Kidney (tissue), 14 donors: ENCODE results near the gene GPSM1. TPM values are rescaled to one million over a fixed set of nuclear protein-coding genes. Genes with fewer than 3 reads are reported as not detected.

ENCODE experiments used
- DNase-seq, 5 donors: peaks; one replicate each; pipeline ENCODE4 v3.0.0-alpha.2; 2013 to 2020
- FAIRE-seq: peaks from 2 replicates; lab custom pipeline; 2012; peaks lifted over from hg19 to GRCh38; lab: Jason Lieb, UNC
- H3K27ac ChIP-seq, 2 donors: one replicate each; pipeline ENCODE4 v1.7.0; 2013; ENCODE audit warnings: low read depth in 2 of 2, low read length in 2 of 2, inconsistent platforms in 1 of 2
- H3K27me3 ChIP-seq: one replicate; pipeline ENCODE4 v1.7.1; 2013; ENCODE audit warnings: low read length, inconsistent platforms; ENCODE audit not compliant: control insufficient read depth, insufficient read depth
- H3K36me3 ChIP-seq, 3 donors: one replicate each; pipeline versions ENCODE4 v1.7.0 to v1.7.1; 2013; ENCODE audit warnings: low read length in 3 of 3, control low read depth in 1 of 3, inconsistent platforms in 1 of 3; ENCODE audit not compliant: insufficient read depth in 3 of 3, control insufficient read depth in 2 of 3
- H3K4me1 ChIP-seq, 3 donors: one replicate each; pipeline versions ENCODE4 v1.7.0 to v1.7.1; 2013; ENCODE audit warnings: low read length in 3 of 3, inconsistent platforms in 1 of 3, low read depth in 1 of 3; ENCODE audit not compliant: control insufficient read depth in 2 of 3, insufficient read depth in 2 of 3
- H3K4me3 ChIP-seq, 3 donors: one replicate each; pipeline versions ENCODE4 v1.7.0 to v1.8.1; 2013; ENCODE audit warnings: low read length in 3 of 3, control low read depth in 1 of 3, inconsistent platforms in 1 of 3
- H3K9ac ChIP-seq, 3 donors: one replicate each; pipeline versions ENCODE4 v1.7.0 to v1.7.1; 2013; ENCODE audit warnings: low read length in 3 of 3, control low read depth in 1 of 3, inconsistent platforms in 1 of 3
- H3K9me3 ChIP-seq, 3 donors: one replicate each; pipeline versions ENCODE4 v1.7.0 to v1.7.1; 2013; ENCODE audit warnings: low read length in 3 of 3, control low read depth in 1 of 3, inconsistent platforms in 1 of 3; ENCODE audit not compliant: control insufficient read depth in 2 of 3, insufficient read depth in 1 of 3
- CTCF ChIP-seq: IDR thresholded peaks from 3 replicates; pipeline ENCODE4 v1.5.1; 2012; ENCODE audit warnings: mild to moderate bottlenecking, moderate library complexity, borderline replicate concordance; ENCODE audit not compliant: insufficient read depth; ENCODE audit errors: extremely low read depth
- intact Hi-C: fragments of 100-400 bp; cut with DNase I; formaldehyde crosslinking; loops from one replicate; pipeline ENCODE4 v1.11.1; 2022
- polyA plus RNA-seq: library from polyadenylated mRNA; stranded (reverse); fragments of 350-450 nt; fragmentation: Illumina TruSeq; extraction: RNeasy Lipid Tissue Mini Kit (QIAGEN cat#74804); gene quantifications from one replicate; pipeline ENCODE4 v1.2.3, GENCODE V29; 2014; ENCODE audit warnings: low read depth, low replicate concordance; ENCODE audit not compliant: insufficient read depth
- total RNA-seq: library from RNA; stranded (reverse); fragmentation: NEBNext Ultra II Directional; extraction: Animal tissue kit (Norgen Biotek cat#: 25700); gene quantifications from one replicate; pipeline ENCODE4 v1.2.1, GENCODE V29; 2021
- donor health status: control.
- donor health status: control.
- donor health status: control.
- donor health status: control.
- donor health status: control.
- donor health status: DM: yes; HTN: yes; CAD: no.
- donor health status: Normal renal cell carcinoma (clear cell type).

GPSM1 gene
- total and polyA plus RNA-seq, 2 donors from 2014 or later = 11.6 to 11.9 TPM

DNA sequence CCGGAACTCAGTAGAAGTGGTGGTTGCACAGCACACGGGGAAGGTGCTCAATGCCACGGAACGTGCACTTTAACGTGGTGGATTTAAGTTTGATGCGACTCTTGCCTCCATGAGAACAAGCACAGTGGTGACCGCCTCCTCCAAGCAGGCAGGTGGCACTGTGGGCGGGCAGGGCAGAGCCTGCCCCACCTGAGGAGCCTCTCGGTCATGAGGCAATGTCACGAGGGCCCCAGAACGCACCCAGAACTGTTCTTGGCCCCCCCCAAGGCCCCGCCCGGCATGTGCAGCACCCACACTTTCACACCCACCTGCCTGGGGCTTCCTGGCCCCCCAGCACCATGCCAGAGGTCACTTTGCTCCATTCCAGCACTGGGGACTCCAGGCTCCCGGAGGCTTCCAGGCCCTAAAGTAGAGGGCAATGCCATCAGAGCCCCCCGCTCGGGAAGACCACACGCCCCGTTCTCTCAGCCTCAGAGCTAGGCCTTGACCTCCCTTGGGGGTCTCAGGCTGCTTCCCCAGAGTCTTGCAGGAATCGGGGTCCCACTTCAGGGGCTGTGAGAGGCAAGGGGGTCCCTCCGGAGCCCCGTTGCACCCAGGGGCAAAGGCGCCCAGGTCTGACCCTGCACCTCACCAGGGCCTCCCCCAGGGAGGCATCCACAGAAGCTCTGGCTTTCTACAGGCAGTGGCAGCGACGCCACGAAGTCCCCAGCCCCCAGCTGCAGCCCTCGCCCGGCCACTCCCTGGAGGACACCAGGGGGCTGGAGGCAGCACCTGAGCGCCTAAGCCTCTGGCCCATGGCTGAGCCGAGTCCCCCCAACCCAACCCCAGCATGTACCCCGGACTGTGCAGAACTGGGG lies 37.5 kb upstream of the GPSM1 start:
- intact Hi-C loops = no loop called here
- Histone ChIP-seq H3K4me3 (no peak overlapping the region), H3K27me3 (no peaks in the 10 kb centered on the region), H3K9me3 (no peaks in the 10 kb centered on the region), H3K4me1 (no peaks in the 10 kb centered on the region), H3K9ac (no peak overlapping the region), H3K27ac (no peak overlapping the region), H3K36me3 (no peaks in the 10 kb centered on the region)
- FAIRE-seq (no peak), DNase-seq (peak in 1 of 5 donors; percentile 52)
- no peak for TF ChIP-seq CTCF

- no peak for FAIRE-seq
- Histone ChIP-seq H3K27me3 (no peaks in the 10 kb centered on the region), H3K9me3 (no peaks in the 10 kb centered on the region), H3K27ac (no peak overlapping the region), H3K4me1 (no peaks in the 10 kb centered on the region), H3K9ac (no peak overlapping the region), H3K4me3 (no peak overlapping the region), H3K36me3 (no peaks in the 10 kb centered on the region)
- intact Hi-C loops = no loop called here
- TF ChIP-seq CTCF = no peak
- DNase-seq = peak in 1 of 5 donors; percentile 64
Measured at GRCh38 chr9:136290508-136291000, 36.8 kb upstream of the GPSM1 start.

DNA sequence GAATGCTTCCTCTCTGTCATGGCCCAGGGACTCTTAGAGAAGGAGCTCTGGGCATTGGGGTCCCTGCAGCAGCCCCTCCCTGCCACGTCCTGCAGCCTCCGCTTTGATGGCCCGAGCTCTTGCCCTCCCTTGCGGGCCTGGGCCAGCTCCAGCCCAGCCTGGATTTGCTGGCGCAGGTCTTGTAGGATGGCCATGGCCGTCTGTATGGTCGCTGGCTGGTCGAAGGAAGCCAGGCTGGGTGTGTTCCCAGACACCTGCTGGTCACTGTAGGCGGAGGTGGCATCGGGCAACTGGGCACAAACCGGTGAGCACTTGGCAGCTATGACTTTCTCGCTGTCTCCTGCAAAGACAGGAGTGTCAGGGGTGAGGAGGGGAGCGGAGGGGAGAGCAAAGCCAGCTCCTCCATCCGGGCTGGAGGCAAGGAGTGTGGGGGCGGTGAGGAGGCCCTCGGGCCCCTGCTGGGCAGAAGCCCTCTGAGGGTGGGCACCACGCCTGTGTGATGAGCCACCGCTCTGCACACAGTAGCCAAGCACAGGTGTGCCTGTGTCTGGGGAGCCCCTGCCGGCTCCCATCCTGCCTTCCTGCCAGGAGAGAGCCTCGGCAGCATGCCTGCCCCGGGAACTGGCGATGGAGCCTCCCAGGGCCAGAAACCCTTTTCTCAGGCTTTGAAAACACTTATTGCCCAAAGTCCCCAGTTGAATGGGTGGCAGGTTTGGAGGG lies 35.9 kb upstream of the GPSM1 start:
- TF ChIP-seq CTCF = no peak
- H3K27me3 ChIP-seq = no peaks in the 10 kb centered on the region
- FAIRE-seq = no peak
- H3K9ac ChIP-seq = no peak overlapping the region
- no peak overlapping the region for H3K4me3 ChIP-seq
- no peak overlapping the region for H3K27ac ChIP-seq
- intact Hi-C loops = no loop called here
- no peaks in the 10 kb centered on the region for H3K36me3 ChIP-seq
- no peaks in the 10 kb centered on the region for H3K9me3 ChIP-seq
- DNase-seq = peak in 1 of 5 donors; percentile 48
- H3K4me1 ChIP-seq = no peaks in the 10 kb centered on the region
